Brain pericyte (primary cell): Measurements from ENCODE around the gene PTS.

Experiments used
- DNase-seq: peaks from one replicate; pipeline ENCODE4 v3.0.0-alpha.2; 2012; ENCODE audit warnings: low read depth, low spot score

The PTS gene

GRCh38 chr11:112221274-112221835, 4.9 kb upstream of the PTS start:
- DNase-seq, result no peak

- no peak for DNase-seq
Observed at GRCh38 chr11:112222303-112222702, 3.9 kb upstream of the PTS start.

GRCh38 chr11:112223121-112223520, 3.1 kb upstream of the PTS start:
- DNase-seq, result no peak

- DNase-seq, result no peak
Observed at GRCh38 chr11:112223754-112224532, 2.3 kb upstream of the PTS start.

- no peak for DNase-seq
Observed at GRCh38 chr11:112225753-112226061, 521 bp upstream of the PTS start.

GRCh38 chr11:112226831-112227401, 688 bp downstream of the PTS start:
- DNase-seq, result no peak

- no peak for DNase-seq
Observed at GRCh38 chr11:112227471-112227870, 1.2 kb downstream of the PTS start.

GRCh38 chr11:112228706-112229105, 2.5 kb downstream of the PTS start:
- no peak for DNase-seq

- no peak for DNase-seq
Observed at GRCh38 chr11:112229159-112229558, 2.9 kb downstream of the PTS start.

GRCh38 chr11:112229746-112230433, 3.7 kb downstream of the PTS start:
- DNase-seq, result no peak

GRCh38 chr11:112231952-112232351, 5.7 kb downstream of the PTS start:
- no peak for DNase-seq

- no peak for DNase-seq
Observed at GRCh38 chr11:112235750-112236390, 9.6 kb downstream of the PTS start.

GRCh38 chr11:112237451-112237850, 11.2 kb downstream of the PTS start:
- DNase-seq, result no peak

- no peak for DNase-seq
Observed at GRCh38 chr11:112238041-112238440, 11.8 kb downstream of the PTS start.

- no peak for DNase-seq
Observed at GRCh38 chr11:112241486-112241885, 15.3 kb downstream of the PTS start.

GRCh38 chr11:112247201-112247600, 21.0 kb downstream of the PTS start:
- DNase-seq, result no peak

- no peak for DNase-seq
Observed at GRCh38 chr11:112248201-112248600, 22.0 kb downstream of the PTS start.

- no peak for DNase-seq
Observed at GRCh38 chr11:112249871-112250610, 23.8 kb downstream of the PTS start.

GRCh38 chr11:112253605-112254242, 27.5 kb downstream of the PTS start:
- no peak for DNase-seq

GRCh38 chr11:112255067-112255720, 29.0 kb downstream of the PTS start:
- peak; percentile 59 for DNase-seq
